Measurements from ENCODE around the gene SYNGR1. TPM values are rescaled to one million over a fixed set of nuclear protein-coding genes. Genes with fewer than 3 reads are reported as not detected.

Gene SYNGR1
- total and polyA plus RNA-seq, 2 experiments from 2014 or later = 30.9 to 37.0 TPM

GRCh38 chr22:39414377-39414776 is 64.6 kb downstream of the SYNGR1 start (continued):
- no peak for TF ChIP-seq ZNF462 (CRISPR knock-in tag; IDR thresholded peaks at IDR 0.05)

- peaks cover 8% of the 10 kb centered on the region; the same call in 1 of the 2 replicates for H3K79me2 ChIP-seq (replicated peaks; ENCODE audit: insufficient read depth)
- no peak overlapping the region for H3K4me2 ChIP-seq
- no peaks in the 10 kb centered on the region for H3F3A ChIP-seq (replicated peaks; ENCODE audit: low read depth)
- no peaks in the 10 kb centered on the region for H3K27me3 ChIP-seq (ENCODE audit: insufficient read depth)
- DNase-seq (ENCODE audit: low spot score) (no peak), ATAC-seq (no peak)
- H3K27ac ChIP-seq (ENCODE audit: low read depth) = no peak overlapping the region
- Mint-ChIP-seq H3K4me1 (no peaks in the 10 kb centered on the region; the same call in 1 of the 3 replicates), H3K4me3 (no peak overlapping the region), H3K9me3 (no peaks in the 10 kb centered on the region), H3K27ac (no peak overlapping the region), H3K36me3 (ENCODE audit: low read depth) (peaks cover 28% of the 10 kb centered on the region), H3K27me3 (ENCODE audit: insufficient read depth, low read depth, poor library complexity) (peaks cover 5% of the 10 kb centered on the region)
- H3K36me3 ChIP-seq (ENCODE audit: insufficient read depth) = no peaks in the 10 kb centered on the region
- no peak overlapping the region for H3K4me3 ChIP-seq
- no peaks in the 10 kb centered on the region; the same call in 1 of the 2 replicates for H4K20me1 ChIP-seq (replicated peaks; ENCODE audit: insufficient read depth)
- no peaks in the 10 kb centered on the region for H3K9me2 ChIP-seq (ENCODE audit: insufficient read depth)
- H2AFZ ChIP-seq = no peak overlapping the region
- H3K4me1 ChIP-seq (ENCODE audit: insufficient read depth) = no peaks in the 10 kb centered on the region; the same call in 1 of the 2 replicates
- TF ChIP-seq NANOG (IDR thresholded peaks at IDR 0.05; ENCODE audit: borderline replicate concordance) (no peak), EZH2 (IDR thresholded peaks at IDR 0.05; ENCODE audit: low read depth, unreplicated experiment) (no peak), JUNB (IDR thresholded peaks at IDR 0.05; ENCODE audit: unreplicated experiment) (no peak), STAT1 (IDR thresholded peaks at IDR 0.05; ENCODE audit: unreplicated experiment) (no peak), CREB1 (CRISPR knock-in tag; IDR thresholded peaks at IDR 0.05; ENCODE audit: low read depth) (no peak), ZNF331 (CRISPR knock-in tag; IDR thresholded peaks at IDR 0.05; ENCODE audit: low read depth) (no peak), ETS1 (IDR thresholded peaks at IDR 0.05) (no peak), POLR2AphosphoS5 (IDR thresholded peaks at IDR 0.05; ENCODE audit: low read depth) (no peak), ZNF114 (CRISPR knock-in tag; IDR thresholded peaks at IDR 0.05) (no peak), CTCF (conservative IDR thresholded peaks at IDR 0.05; ENCODE audit: low read depth in 2 of 2) (no peak)
Observed at GRCh38 chr22:39414886-39415285, 65.1 kb downstream of the SYNGR1 start.
